Activated T-helper 9 cell treated with anti-CD3 and anti-CD28 coated beads, Interleukin-2, amount 50 U/mL, for 16 hours (primary cell): ENCODE results near the gene DHH.
"Not testable (repeated sequence)": the region's sequence is repeated elsewhere in the genome, so short reads cannot be mapped to it uniquely, and the experiment has no call there.

Experiments used
- DNase-seq: peaks from one replicate; pipeline ENCODE4 v3.0.0-alpha.2; 2020; ENCODE audit warnings: low read depth

The DHH gene

GRCh38 chr12:49094160-49094974, at the start of gene DHH:
Gene DHH, minus strand, starts transcription at chr12:49094801. Its CDS starts 289 bp downstream, at chr12:49094512.
- no peak for DNase-seq

- DNase-seq = no peak
Observed at GRCh38 chr12:49144384-49144783, 49.8 kb upstream of the DHH start.

DNA sequence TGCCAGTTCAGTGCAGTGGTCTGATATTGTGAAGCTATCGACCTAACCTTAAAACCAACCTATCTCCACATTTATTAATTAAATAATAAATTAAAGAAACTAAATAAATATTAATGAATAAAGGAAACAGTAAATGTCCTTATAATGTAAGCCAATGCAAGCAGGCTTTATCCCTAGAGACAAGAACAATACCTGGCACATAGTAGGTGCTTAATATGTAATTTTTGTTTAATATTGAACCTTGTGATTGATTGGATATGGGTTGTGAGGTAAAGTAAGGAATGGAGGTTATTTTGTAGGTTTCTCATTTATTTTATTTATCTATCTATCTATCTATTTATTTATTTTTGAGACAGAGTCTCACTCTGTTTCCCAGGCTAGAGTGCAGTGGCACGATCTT, 44.4 kb upstream of the DHH start:
- no peak for DNase-seq

- DNase-seq = no peak
Observed at GRCh38 chr12:49138587-49138986, 44.0 kb upstream of the DHH start.

DNA sequence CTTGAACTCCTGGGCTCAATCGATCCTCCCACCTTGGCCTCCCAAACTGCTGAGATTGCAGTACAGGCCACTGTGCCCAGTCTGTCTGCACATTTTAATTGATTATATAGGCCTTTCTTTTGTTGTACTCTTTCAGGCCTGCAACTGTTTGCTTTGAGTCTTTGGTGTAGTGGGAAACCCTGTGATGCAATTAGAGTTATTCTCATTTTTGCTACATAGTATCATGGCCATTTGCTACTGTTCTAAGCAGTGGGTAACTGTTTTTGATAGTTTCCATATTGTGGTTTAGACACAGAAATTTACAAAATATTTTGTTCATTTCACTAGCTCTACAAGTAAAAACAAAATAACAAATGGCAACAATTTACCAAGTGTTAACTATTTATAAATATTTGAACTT, 42.9 kb upstream of the DHH start:
- no peak for DNase-seq

DNA sequence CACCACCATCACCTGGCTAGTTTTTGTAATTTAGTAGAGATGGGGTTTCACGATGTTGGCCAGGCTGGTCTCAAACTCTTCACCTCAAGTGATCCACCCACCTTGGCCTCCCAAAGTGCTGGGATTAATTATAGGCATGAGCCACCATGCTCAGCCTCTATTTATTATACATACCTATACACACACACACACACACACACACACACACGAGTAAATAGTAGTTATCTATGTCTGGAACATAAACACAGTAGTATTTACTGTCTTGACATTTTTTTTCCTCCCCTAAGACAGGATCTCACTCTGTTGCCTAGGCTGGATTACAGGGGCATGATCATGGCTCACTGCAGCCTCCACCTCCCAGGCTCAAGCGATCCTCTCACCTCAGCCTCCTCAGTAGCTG, 42.4 kb upstream of the DHH start:
- not testable (repeated sequence) for DNase-seq

DNA sequence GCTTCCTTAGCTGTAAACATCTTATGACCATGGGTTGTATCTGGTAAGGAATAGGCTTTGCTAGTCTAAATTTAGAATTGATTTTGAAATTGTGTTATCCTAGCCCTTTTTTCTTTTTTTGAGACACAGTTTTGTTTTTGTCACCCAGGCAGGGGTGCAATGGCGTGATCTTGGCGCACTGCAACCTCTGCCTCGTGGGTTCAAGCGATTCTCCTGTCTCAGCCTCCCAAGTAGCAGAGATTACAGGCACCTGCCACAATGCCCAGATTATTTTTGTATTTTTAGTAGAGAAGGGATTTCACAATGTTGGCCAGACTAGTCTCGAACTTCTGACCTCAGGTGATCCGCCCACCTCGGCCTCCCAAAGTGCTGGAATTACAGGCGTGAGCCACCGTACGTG, 39.0 kb upstream of the DHH start:
- no peak for DNase-seq

GRCh38 chr12:49133014-49133413, 38.4 kb upstream of the DHH start:
- no peak for DNase-seq

GRCh38 chr12:49131894-49132461, 37.4 kb upstream of the DHH start:
- no peak for DNase-seq

GRCh38 chr12:49131051-49131893, 36.7 kb upstream of the DHH start, which contains the start of gene TUBA1B:
Gene TUBA1B, minus strand, starts transcription at chr12:49131395. Its CDS starts 95 bp downstream, at chr12:49131300.
- peak; percentile 83 for DNase-seq

GRCh38 chr12:49130151-49131050, 35.8 kb upstream of the DHH start:
- peak; percentile 88 for DNase-seq

GRCh38 chr12:49129332-49130150, 34.9 kb upstream of the DHH start:
- no peak for DNase-seq

DNA sequence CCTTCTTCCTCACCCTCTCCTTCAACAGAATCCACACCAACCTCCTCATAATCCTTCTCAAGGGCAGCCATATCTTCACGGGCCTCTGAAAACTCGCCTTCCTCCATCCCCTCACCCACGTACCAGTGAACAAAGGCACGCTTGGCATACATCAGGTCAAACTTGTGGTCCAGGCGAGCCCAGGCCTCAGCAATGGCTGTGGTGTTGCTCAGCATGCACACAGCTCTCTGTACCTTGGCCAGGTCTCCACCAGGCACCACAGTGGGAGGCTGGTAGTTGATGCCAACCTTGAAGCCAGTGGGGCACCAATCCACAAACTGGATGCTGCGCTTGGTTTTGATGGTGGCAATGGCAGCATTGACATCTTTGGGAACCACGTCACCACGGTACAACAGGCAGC, 33.4 kb upstream of the DHH start:
- DNase-seq = not testable (repeated sequence)

GRCh38 chr12:49126852-49127763, 32.5 kb upstream of the DHH start:
- no peak for DNase-seq

- no peak for DNase-seq
Observed at GRCh38 chr12:49121047-49121696, 26.6 kb upstream of the DHH start.

- no peak for DNase-seq
Observed at GRCh38 chr12:49111206-49111605, 16.6 kb upstream of the DHH start.

DNA sequence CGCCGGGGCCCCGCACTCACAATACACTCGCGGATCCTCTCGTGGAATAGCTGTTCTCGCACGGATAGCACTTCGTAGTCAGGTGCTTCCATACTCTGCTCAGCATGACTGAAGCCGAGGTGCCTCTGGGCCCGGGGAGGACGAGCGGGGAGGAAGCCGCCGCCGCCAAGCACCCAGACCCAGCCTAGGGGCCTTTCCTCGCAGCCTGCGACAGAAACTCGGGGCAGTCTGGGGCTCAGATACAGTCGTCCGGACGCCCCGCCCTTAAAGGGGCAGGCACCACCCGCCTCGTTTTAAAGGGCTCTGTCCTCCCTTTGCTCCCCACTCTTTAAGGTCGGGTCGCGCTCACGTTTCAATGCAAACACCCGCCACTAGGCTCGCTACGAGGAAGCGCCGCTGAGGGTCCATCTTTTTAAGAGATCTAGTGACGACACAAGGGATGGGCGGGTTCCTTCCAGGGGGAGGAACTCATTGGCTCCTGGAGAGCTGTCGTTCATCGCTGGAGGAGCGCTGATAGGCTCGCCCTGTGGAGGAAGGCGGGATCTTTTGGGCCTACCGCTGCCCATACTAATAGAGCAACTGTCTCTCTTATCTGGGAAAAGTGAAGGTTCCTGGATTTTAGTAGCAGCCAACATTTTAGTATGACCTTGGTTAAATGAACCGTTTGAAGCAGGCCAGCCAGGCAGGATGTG, 16.0 kb upstream of the DHH start, which contains the start of gene LMBR1L:
LMBR1L (minus strand) TSS at position 384 of the 692 bp plus-strand sequence; CDS start at position 92, 292 bp downstream.
- DNase-seq = peak; percentile 91
